Activated CD4-positive, alpha-beta T cell treated with anti-CD3 and anti-CD28 coated beads, Interleukin-2, amount 10 ng/mL, durations not matched to agents 7 days and 5 days (primary cell): ENCODE measurements around the gene MMP24OS. TPM values are rescaled to one million over a fixed set of nuclear protein-coding genes. Genes with fewer than 3 reads are reported as not detected.

Experiments
- total RNA-seq, 2 experiments: library from RNA; stranded (reverse); gene quantifications; one replicate each; pipeline ENCODE4 v1.2.3, GENCODE V29; 2021

Gene MMP24OS
- total RNA-seq, 2 experiments from 2014 or later, result 46.7 to 48.3 TPM

Other genes starting within 250 kb of the MMP24OS start
- gene TRPC4AP, start 185.3 kb downstream of the MMP24OS start, total RNA-seq, result 10 to 100 TPM; 48.8 to 49.4 TPM
- 10 to 100 TPM; 22.8 to 25.0 TPM for gene EDEM2, start 130.8 kb downstream of the MMP24OS start, total RNA-seq
- gene PROCR, start 106.0 kb downstream of the MMP24OS start, total RNA-seq, result under 1 TPM; 0.35 to 0.50 TPM
- not detected for gene MMP24, start 51.4 kb downstream of the MMP24OS start, total RNA-seq
- 10 to 100 TPM; 87.4 to 93.3 TPM for gene EIF6, start 6.7 kb upstream of the MMP24OS start, total RNA-seq
- gene FAM83C, start 14.3 kb upstream of the MMP24OS start, total RNA-seq, result not detected
- gene UQCC1, start 133.9 kb upstream of the MMP24OS start, total RNA-seq, result 10 to 100 TPM; 46.9 to 48.6 TPM
- not detected for gene GDF5, start 160.1 kb upstream of the MMP24OS start, total RNA-seq
- 10 to 100 TPM; 56.8 to 75.4 TPM for gene CEP250, start 177.5 kb upstream of the MMP24OS start, total RNA-seq